Stimulated activated CD8-positive, alpha-beta memory T cell treated with anti-CD3 and anti-CD28 coated beads, Interleukin-2, amount 100 ng/mL, for 48 hours (primary cell): ENCODE measurements around the gene TMEM169.

Experiments
- DNase-seq, 2 donors: peaks; one replicate each; pipeline ENCODE4 v3.0.0-alpha.2; 2020; ENCODE audit warnings: low read depth in 2 of 2

Gene TMEM169, protein sequence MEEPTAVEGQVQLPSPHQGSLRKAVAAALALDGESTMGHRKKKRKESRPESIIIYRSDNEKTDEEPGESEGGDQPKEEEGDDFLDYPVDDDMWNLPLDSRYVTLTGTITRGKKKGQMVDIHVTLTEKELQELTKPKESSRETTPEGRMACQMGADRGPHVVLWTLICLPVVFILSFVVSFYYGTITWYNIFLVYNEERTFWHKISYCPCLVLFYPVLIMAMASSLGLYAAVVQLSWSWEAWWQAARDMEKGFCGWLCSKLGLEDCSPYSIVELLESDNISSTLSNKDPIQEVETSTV

DNA sequence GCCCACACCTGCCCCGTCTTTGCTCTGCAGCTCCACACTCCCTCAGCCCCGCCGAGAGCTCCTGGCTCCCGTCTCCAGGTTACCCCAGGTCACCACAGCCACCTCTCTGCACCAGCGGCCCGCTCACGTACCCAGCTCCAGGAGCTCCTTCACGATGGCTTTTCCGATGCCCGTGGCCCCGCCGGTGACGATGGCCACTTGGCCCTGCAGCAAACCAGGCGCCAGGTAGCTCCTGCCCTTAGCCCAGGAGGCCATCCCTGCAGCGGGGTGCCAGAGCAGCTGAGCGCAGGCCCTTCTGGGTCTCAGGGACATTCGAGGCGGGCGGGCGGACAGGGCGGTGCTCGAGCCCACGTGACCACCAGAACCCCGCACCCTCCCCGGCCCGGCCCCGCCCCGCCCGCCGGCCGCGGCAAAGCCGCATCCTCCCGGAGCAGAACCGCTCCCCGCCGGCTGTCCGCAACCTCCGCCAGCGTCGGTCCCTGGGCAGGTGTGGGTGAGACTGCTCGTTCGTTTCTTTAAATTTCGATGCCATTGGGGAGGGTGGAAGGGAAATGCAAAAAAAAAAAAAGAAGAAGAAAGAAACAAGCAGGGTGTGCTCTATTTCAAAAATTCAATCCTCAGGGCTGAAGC, at the start of gene TMEM169, which contains the start of gene PECR:
Gene TMEM169 (plus strand): TSS at position 433 of the 630 bp plus-strand sequence. CDS start 14,045 bp downstream, outside the sequence.
Gene PECR (minus strand): TSS at position 323 of the 630 bp plus-strand sequence. CDS start 68 bp downstream, at position 255.
- DNase-seq = peak; percentile 65 to 69

DNA sequence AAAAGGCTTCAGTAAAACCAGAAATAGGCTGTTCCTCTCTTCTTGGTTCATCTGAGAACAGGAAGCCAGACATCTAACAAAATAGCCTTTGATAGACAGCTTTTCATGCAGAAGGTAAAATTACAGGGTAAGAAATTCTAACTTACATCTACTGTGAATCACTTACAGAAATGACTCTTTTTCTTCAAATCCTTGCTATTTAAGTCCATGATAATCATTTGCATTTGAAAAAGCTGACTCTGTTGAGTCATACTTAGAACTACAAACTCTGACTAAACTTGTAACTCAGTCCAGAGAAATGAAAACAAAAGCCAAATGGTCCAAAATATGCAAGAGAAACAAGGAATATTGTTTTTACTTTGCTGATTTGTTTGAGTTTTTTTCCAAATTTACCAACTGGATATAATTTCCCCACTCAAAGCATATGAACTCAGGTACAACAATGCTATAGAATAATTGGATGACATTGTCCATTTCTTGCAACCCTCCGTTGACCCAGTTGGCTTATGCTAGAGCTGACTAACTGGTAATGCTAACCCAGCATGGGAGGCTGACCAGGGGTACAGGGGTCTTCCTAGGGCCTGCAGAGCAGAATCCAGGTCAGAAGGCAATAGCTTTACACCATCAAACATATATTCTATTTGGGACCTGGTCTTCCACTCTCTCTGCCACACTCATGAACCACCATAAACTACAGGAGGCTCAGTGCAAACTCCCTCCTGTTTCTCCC, 49.6 kb upstream of the TMEM169 start:
- DNase-seq = no peak

DNA sequence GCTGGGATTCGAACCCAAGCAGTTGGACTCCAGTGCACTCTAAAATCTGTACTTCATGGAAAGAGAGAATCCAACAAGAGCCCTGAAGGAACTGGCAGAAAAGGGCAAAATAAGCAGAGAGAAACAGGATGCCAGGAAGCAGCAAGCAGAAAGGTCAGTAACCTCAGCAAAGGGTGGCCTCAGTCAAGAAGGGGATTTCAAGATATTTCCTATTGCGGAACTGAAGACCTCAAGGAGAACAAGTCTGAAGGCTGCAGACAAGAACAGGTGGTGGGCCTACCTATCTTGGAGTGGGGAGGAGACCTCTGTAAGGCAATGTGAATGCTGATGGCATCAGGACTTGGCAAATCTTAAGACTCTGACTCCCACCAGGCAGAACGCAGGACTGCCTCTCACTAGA, 48.3 kb upstream of the TMEM169 start:
- no peak for DNase-seq

DNA sequence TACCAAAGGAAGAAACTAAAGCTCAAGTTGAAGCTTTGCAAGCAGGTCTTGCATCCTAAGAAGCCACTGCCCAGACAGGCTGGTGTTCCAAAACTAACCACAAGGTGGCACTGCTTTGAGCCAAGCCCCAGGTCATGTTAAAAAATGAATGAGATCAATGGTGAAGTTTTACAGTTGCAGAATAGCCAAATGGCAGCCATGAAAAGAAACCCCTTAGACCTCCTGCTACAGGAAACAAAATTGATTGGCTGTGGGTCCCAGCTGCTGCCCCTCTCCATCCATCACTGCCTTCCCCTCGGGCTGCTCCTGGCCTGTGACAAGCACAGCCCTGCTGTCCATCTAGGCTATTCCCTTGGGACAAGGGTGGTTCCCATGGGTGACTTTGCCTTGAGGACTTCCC, 47.7 kb upstream of the TMEM169 start:
- peak; percentile 54 to 75 for DNase-seq

DNA sequence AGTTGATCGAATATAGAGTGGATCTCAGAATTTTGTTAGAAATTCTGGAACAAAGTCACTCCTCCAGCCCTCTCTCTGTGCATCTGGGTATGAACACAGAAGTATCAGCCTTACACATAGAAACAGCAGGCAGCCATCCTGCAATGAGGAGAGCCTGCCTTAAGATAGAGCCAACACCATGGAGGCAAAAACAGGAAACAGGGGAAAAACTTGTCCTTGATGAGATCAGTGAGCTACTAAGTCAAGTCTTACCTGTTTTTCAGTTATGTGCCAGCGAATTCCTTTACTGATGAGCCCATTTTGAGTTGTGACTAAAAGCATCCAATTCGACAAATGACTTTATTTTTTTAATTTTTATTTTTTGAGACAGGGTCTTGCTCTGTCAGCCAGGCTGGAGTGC, 41.8 kb upstream of the TMEM169 start:
- no peak for DNase-seq

DNA sequence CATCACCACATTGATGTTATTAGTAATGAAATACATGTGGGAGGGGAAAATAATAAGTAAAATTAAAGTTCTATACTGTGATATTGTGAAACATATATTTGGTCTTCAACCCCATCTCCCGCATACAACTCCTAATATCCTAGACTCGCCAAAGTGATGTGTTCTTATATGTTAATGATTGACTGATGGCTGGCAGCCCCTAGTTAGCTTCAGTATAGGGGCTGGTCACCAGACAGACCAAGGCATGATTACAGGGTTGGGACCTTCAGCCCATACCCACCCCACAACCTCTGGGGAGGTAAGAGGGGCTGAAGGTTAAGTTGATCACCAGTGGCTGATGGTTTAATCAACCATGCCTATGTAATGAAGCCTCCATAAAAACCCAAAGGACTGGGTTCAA, 40.3 kb upstream of the TMEM169 start:
- no peak for DNase-seq

DNA sequence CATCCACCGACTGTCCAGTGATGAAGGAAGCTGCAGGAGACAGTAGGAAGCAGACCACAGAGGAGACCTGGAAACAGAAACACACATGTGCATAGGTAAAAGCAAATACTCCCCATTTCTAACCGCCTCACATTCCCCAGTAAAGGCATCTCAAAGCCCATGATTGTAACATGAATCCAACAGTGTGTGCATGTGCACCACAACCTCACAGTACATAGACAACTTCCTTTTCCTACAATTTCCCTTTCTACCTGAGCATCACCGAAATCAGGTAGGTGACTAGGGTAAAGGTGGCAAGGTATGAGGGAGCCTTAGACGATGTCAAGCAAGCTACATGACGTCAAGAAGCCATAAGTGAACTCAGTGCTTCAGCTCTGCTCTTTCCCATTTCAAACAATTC, 37.8 kb upstream of the TMEM169 start:
- DNase-seq = no peak

DNA sequence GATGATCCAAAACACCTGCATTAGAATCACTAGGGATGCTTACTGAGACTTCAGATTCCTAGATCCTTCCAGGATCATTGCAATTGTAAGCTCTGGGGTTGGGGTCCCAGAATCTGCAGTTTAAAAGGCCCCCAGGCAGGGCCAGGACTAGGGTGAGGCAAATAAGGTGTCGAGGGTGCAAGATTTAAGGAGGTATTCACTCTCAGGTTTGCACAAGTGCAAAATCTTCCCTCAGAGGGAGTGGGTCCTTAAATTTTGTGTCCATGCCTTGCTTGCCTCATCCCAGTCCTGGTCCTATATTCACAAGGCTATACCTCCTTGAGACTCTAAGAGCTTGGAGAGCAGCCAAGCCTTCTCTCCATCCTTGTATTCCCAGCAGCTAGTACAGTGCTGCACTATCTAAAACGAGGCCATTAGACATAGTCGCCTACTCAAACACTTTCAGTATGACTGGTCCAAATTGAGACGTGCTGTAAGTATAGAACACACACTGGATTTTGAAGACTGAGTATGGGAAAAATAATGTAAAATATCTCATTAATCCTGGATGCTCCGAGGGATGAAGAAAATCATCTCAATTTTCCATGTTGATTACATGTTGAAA, 36.7 kb upstream of the TMEM169 start:
- no peak for DNase-seq

DNA sequence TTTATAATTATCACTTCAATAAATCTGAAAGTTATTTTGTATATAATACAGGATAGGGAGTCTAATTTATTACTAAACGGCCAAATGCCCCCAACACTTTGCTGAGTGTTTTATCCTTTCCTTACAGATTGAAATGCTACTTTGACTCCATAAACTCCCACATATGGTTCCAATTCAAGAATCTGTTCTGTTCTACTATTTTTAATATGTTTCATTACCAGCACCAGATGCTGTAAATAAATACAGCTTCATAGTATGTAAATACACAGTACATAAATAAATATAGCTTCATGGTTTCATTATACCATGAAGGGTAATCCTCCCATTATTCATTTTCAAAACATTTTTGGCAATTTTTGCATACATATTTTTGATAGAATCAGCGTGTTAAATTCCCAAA, 34.3 kb upstream of the TMEM169 start:
- no peak for DNase-seq

DNA sequence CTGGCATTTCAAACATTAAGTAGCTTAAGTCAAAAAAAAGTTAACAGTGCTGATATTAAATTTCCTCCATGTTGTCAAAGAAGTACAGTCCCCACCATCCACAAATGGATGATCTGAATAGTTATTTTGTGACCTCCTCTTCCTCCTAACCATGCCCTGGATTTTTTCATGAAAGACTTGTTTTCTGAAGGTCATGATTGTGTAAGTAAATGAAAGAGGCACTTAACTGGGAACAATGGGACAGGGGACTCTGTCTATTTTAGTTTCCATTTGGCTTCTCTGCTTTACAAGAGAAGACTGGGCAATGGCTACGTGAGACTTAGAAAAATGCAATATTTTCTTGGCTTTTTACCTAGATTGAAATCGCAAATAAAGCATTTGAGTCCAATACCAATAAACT, 32.3 kb upstream of the TMEM169 start:
- DNase-seq = no peak

DNA sequence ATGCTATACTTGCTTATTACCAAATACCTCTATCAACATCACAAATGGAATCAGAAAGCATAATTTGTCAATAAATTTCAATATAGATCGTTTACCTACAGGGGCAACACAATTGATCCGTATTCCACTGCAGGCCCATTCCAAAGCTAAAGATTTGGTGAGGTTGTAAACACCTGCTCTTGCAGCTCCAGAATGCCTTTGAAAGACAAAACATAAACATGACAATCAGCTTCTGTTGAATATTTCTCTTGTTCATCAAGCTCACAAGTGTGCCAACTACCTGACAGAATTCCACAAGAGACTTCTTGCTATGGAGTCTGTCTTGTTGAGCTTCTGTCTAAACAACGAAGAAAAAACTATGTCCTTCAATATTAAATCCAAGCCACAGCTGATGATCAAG, 30.4 kb upstream of the TMEM169 start:
- DNase-seq = no peak

DNA sequence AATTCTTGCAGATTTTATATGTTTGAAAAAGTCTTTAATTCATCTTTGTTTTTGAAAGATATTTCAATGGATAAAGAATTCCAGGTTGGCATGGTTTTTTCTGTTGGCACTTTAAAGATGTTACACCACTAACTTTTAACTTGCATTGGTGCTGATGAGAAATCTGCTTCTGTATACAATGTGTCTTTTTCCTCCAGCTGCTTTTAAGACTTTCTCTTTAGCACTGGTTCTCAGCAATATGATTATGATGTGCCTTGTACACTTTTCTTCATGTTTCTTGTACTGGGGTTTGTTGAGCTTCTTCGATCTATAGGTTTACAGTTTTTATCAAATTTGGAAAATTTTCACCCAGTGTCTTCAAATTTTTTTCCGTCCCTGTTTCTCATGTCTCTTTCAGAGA, 29.3 kb upstream of the TMEM169 start:
- DNase-seq = no peak

DNA sequence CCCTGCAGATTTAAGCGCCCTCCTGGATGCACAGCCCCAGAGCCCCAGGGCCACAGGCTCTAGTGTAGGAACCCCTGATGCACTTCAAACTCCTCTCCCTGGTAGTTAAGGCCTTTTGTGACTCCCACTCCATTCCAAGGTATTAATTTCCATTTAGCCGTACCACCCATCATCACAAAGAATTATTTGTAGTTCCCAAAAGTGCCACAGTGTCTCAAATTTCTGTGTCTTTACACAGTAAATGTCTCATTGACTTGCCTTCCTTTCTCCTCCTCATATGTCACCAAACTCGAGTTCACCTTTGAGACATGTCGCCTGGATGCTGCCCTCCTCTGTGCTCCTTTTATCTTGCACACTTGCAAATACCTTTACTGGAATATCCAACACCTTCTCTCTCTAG, 26.0 kb upstream of the TMEM169 start:
- DNase-seq = no peak

DNA sequence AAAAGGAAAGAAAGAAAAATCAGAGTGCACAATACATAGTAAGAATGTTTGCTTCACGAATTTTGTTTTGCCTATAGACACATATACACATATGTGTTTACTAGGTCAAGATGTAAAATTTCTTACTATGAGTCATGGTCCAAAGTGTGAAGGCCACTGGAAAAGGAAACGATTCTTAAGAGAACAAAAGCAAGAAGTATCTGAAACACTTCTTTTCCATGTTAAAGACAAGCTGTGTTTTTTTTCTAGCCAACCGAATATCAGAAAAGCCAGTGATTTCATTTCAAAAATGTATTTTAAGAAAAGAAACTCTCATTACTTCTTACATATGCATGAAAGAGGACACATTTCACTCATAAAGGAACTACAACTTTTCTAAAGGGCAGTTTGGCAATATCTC, 25.0 kb upstream of the TMEM169 start:
- DNase-seq = no peak

DNA sequence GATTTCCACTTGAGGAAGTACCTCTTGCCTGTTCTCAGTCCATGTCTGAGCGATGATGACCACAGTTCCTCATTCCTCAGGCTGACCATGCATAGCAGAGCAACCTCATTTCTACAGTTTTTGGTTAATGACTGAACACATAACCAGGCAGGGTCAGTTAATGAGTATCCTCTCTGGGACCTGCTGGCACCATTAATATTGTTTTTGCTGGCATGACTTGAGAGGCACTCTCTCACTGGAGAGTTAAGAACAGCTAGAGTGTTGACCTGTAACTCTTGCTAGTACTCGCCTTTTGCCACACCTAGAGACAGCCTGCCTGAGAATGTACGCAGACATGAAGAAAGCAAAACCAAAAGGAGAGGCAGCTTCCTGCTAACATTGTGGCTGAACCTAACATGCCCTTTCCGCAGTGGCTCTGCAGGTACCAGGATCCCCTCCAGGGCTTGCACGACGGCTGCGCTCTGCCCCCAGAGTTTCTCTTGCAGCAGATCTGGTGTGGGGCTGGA, 24.0 kb upstream of the TMEM169 start:
- DNase-seq = peak; percentile 20 to 28

DNA sequence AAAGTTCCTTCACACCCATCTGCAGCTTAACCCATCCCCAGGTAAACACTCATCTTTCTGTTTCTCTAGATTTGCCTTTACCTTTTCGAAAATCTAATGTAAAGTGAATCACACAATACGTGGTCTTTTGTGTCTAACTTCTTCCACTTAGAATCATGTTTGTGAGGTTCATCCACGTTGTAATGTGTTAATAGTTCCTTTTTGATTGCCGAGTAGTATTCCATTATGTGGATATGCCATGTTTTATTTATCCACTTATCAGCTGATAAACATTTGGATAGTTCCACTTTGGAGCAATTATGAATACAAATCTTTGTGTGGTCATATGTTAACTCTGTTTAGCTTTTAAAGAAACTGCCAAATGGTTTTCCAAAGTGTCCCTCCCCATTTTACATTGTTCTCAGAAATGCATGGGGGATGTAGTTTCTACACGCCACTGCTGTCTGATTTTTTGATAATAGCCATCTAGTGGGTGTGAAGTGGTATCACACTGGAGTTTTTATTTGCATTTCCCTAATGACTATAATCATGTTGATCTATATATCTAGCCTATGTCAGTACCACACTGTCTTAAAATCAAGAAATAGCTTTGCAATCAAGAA, 22.4 kb upstream of the TMEM169 start:
- no peak for DNase-seq

DNA sequence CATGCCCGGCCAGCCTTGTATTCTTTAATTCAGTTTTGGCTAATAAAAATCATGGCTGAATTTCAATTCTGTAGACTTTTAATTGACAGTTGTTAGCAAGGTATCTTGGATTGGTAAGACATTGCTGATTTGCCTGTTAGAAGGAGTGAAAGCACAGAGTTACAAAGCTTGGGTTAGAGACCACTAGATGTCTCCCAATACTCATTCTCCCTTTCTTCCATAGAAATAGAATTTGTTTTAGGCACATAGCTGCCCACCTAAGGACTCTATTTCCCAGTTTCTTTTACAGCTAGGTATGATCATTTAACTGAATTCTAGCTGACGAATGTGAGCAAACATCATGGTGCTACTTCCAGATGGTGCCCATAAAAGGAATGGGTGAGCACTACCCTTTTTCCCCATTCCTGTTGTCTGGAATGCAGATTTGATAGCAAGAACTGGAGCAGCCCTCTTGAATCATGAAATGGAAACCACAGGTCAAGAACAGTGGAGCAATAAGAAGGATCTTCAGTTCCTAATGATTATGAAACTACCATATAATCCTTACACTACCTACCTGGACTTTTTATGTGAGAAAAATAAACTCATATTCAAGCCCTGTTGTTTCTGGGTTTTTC, 17.6 kb upstream of the TMEM169 start:
- no peak for DNase-seq

DNA sequence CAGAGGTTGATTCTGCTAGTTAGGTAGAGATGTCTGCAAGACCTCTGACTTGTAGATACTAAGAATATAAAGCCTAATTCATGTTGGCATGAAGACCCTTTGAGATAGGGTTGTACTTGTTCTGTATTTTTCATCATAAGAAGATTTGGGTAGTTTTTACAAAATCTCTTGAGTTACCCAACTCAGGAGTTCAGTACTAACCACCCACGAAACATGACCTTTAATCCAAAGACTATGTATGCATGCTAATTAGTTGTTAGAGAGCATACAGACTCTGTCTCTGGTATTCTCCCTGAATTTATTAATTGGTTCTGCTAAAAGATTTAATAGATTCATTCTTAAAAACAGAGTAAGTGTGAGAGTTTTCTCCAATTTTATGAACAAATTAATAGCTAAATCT, 17.1 kb upstream of the TMEM169 start:
- no peak for DNase-seq

DNA sequence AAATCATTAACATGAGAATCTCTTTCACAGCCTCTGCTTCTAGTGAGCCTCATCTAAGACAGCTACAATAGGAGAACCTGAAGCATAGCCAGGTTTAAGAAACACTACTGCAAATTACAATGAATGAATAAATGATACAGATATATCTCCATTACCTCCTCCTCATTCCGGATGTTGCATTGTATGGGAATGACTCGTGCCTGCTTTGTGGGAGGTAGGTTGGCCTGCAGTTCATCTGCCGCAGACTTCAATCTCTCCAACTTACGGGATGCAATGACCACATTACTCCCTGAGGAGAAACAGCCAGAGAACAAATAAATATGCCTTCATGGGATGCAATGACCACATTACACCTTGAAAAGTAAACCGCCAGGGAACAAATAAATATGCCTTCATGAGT, 15.5 kb upstream of the TMEM169 start:
- DNase-seq = no peak

DNA sequence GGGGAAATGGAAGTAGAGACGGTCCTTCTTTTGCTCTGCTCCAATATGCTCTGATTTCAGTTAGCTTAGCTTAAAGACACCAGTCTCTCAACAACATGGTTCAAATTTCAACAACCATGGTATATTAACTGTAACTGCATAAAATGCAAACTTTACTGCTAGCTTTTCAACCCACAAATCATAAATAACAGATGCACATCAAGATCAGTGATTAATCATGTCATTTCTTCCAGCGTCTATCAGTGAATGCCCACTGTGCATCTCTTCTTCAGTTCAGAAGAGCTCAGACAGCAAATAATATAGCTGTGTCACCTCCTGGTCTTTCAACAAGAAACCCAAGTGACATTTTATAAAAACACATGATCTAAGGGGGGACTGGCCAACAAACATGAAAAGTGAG, 12.7 kb upstream of the TMEM169 start:
- no peak for DNase-seq

DNA sequence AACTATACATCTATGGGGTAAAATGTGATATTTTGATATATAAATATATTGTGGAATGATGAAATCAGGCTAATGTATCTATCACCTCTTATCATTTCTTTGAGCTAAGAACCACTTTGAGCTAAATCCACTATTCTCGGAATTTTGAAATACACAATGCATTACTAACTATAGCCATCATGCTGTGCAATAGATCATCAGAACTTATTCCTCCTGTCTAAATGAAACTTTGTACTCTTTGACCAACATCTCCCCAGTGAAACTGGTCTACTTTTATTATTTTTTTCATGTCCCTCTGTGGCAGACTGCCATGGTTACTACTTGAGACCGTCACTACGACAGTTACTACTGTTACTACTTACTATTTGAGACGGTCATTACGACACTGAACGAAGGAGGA, 11.5 kb upstream of the TMEM169 start:
- no peak for DNase-seq
